Gastrocnemius medialis (tissue), 4 donors: ENCODE results near the gene COBLL1.

Experiments
- CTCF ChIP-seq, 5 experiments: fragments of 450-650 bp in 3 of 5; fragments of 200-600 bp in 2 of 5; sonication (generic) in 2 of 5; IDR thresholded peaks in 4 of 5; conservative IDR thresholded peaks in 1 of 5; 1 replicate in 4 of 5; 2 replicates in 1 of 5; pipeline ENCODE4 v1.5.1; 2016 to 2019; ENCODE audit warnings: antibody characterized with exemption in 5 of 5, mild to moderate bottlenecking in 3 of 5, moderate library complexity in 3 of 5
- POLR2A ChIP-seq, 2 donors: fragments of 450-650 bp; IDR thresholded peaks; one replicate each; pipeline ENCODE4 v1.6.1; 2017; ENCODE audit warnings: antibody characterized with exemption in 2 of 2, mild to moderate bottlenecking in 2 of 2, moderate library complexity in 2 of 2

- no peak for TF ChIP-seq CTCF (IDR thresholded peaks at IDR 0.05 in 4 of 5, conservative IDR thresholded peaks at IDR 0.05 in 1 of 5)
- no peak for TF ChIP-seq POLR2A (IDR thresholded peaks at IDR 0.05)
These were observed 60.2 kb downstream of the COBLL1 start for GRCh38 chr2:164781394-164781793.
